ENCODE data around the gene RANBP17.
A peak's percentile ranks its signal among the peaks of the same experiment; 100 is the strongest.

Gene RANBP17

DNA sequence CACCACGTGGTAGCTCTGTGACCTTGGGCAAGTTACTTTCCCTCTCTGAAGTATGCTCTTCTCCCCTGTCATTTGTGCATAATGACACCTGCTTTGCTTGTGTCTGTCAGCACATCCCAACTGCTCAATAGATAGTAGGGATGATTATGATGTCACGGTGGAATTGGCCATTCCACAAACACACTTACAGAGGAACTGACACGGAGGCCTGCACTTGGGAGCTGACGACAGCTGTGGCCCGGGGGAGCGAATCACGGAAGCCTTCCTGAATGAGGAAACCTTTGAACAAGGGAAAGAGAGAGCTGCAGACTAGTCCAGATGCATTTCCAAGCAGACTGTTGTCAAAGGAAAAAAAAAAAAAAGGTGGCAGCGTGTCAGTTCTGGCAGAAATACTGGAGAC is 468.2 kb downstream of the RANBP17 start:
- no peak for DNase-seq

DNA sequence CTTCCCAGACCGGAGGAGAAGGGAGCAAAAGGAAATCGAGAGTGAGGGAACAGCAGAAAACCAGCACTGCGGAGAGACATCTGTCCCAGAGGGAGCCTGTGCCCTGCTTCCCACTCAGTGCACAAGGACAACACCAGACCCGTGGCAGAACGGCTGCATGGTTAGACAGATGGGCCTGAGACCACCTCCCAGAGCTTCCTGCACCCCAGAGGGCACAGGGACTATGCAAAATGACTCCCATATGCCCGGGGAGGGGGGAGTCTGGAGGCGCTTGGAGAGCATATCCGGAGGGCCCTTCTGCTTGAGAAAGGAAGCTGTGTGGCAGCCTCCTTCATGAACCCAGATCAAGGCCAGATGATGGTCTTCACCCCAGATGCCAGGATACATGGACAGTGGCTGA is 473.8 kb downstream of the RANBP17 start:
- DNase-seq = no peak

DNA sequence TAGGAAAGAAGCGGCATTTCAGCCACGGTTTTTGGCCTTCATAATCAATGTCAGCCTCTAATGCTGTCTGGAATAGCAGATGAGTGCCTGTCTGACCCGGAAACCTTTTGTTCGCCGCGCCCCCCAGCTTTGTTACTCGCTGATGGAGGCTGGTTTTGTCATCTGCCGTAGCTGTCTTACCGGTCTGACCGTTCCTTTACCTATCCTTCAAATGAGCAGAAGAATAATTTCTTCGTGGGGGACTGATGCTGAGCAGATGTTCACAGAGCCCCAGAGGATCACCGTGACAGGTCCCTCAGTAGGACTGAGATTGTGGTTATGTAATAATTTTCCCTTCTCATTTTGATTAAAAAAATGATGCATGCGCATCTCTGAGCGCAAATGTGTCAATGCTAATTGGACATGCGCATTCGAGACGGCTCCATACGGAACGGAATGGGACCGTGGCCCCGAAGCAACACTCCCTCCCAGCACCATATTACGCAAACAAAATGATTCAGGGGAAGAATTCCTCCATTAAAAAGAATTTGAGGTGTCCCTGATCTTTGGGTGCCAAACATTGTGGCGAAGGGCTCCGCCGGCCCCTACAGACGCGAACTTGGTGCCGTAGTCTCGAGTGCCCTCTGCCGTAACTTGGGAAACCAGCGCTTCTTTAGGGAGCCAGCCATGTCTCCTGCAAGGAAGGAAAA is 474.8 kb downstream of the RANBP17 start:
- peak; percentile 75 for DNase-seq

DNA sequence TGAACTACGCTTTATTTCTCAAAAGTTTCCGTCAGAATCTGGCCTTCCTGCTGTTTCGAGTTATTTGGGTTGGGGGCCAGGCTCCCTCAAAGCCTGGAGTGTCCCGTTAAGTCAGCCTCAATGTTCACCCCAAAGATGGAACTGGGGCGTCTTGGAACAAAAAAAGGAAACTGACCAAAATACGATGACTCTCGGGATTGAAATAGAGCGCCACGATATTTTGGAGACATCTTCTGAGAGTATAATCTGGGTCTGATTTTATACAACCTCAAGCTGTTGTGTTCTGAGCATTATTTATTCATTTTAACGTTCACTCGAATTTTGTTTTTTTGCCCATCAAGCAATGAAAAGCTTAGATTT is 475.4 kb downstream of the RANBP17 start:
- DNase-seq = no peak

DNA sequence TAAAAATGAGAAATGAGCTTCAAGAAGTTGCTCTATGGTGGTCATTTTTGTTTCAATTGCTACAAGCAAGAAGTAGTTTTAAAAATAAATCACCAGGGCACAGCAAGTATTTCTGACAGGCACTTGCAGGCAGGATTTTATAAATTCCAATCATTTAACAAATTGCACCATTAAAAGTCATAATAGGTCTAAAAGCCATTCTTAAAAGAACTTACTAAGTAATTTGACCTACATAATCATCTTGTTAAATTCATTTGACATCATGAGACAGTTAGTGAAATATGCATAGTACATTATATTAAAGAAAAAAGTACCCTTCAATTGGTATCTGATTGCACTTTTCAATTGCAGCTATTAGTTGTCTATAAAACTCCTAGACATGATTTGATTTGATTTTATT is 478.2 kb downstream of the RANBP17 start:
- DNase-seq = no peak

DNA sequence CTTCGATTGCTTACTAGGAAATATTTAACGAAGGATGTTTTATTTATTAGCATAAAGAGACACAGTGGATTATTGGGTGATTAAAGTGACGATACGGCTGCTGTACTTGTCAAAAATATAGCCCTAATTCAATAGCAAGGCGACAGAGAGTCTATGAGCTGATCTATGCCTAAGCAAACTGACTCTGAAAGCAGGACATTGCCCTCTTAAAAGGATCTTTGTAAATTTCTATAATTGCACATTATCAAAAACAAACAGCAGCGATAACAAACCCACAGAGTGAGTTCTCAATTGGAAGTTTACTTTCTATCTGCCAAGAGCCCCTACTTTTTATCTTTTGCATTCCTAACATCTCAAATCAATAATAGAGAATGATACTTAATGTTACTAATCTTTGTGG is 478.7 kb downstream of the RANBP17 start:
- no peak for DNase-seq

DNA sequence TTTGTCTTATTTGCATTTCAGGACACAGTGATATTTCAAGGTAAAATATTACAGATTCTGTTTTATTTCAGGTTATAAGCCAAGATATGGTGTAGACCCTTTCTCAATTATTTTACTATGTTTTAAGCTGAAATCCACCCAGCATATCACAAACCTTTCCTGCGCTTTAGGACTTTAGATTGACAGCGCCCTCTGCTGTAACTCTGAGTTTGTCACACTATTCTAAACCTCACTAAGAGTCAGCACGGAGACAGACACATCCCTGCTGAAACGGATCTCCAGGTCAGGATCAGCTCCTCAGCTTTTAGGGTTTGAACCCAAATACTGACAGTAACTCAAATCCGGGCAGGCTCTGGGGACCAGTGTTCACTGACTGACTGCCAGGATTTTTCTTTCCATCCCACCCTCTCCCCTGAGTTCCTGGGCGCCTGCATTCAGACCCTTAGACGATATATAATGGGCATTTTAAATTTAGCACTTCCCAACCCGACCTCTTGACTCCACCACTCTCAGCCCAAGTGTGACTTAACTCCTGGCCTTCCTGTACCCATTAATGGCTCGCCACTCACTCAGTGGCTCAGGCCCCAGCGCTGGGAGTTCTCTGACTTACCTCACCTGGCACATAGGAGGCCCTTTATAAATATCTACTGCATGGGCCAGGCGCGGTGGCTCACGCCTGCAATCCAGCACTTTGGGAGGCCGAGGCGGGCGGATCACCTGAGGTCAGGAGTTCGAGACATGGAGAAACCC is 480.7 kb downstream of the RANBP17 start:
- DNase-seq = peak; percentile 56

DNA sequence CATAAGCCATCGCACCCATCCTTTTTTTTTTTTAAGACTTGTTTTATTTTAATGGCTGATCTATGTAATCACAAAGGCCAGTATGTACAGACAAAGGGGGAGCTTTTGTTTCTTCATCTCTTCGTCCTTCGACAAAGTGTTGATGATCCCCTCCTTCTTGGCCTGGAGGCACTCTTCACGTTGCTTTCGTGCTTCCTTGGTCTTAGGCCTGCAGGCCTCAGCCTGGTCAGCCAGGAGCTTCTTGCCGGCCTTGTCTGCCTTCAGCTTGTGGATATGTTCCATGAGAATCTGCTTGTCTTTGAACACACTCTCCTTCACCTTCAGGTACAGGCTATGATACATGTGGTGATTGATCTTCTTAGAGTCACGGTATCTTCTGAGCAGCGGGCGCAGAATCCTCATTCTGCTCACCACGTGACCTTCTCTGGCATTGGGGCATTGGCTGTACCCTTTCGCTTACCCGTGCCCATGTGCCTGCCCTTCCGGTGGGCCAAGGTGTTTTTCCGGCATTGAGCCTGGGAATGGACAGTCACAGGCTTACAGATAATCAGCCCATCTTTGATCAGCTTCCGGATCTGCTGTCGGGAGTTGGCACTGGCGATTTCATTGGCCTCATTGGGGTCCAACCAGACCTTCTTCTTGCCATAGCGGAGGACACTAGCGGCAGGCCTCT is 483.3 kb downstream of the RANBP17 start:
- no peak for DNase-seq
